Effector memory CD8-positive, alpha-beta T cell (primary cell): ENCODE results near the gene KANSL1L.

ENCODE experiments used
- ATAC-seq: fragments of 150-1000 bp; cut with Tn5 transposase; replicated peaks from 2 replicates; pipeline ENCODE4 v1.10.0; 2021; ENCODE audit warnings: mild to moderate bottlenecking, moderate library complexity
- DNase-seq, 3 experiments: peaks; one replicate each; pipeline ENCODE4 v3.0.0; 2021
- H3K27ac Mint-ChIP-seq, 2 donors: one replicate each; pipeline ENCODE4 v1.8.0; 2022; ENCODE audit warnings: mild to moderate bottlenecking in 2 of 2, mixed read lengths in 2 of 2, moderate library complexity in 2 of 2
- H3K27me3 Mint-ChIP-seq, 2 donors: one replicate each; pipeline ENCODE4 v1.8.0; 2022; ENCODE audit warnings: mixed read lengths in 2 of 2
- H3K36me3 Mint-ChIP-seq: one replicate; pipeline ENCODE4 v1.8.0; 2022; ENCODE audit warnings: mild to moderate bottlenecking, moderate library complexity, mixed read lengths; ENCODE audit not compliant: insufficient read depth
- H3K4me1 Mint-ChIP-seq, 2 donors: one replicate each; pipeline ENCODE4 v1.8.0; 2022; ENCODE audit warnings: low read depth in 2 of 2, mixed read lengths in 2 of 2
- H3K4me3 Mint-ChIP-seq, 2 donors: one replicate each; pipeline ENCODE4 v1.8.0; 2022; ENCODE audit warnings: mild to moderate bottlenecking in 2 of 2, mixed read lengths in 2 of 2, moderate library complexity in 2 of 2
- H3K9me3 Mint-ChIP-seq, 2 donors: one replicate each; pipeline ENCODE4 v1.8.0; 2022; ENCODE audit warnings: mixed read lengths in 2 of 2

The KANSL1L gene

DNA sequence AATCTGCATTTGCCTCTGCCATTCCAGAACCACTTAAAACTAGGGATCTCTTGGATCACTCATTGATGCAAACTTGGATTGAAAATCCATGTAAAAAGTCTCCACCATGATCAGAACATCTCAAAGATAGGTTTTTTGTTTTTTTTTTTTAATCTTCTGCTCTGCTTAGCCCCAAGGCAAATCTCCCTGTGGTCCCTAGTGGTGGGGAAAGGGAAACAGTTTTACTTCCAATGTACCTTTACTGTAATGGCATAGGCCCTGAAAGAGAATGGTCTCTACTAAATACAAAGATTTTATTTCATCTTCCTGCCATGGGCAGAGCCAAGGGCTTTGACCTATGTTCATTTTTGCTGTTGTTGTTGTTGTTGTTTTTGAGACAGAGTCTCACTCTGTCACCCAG is 78.4 kb downstream of the KANSL1L start:
- Mint-ChIP-seq H3K9me3 (no peaks in the 10 kb centered on the region), H3K4me3 (no peak overlapping the region), H3K4me1 (no peaks in the 10 kb centered on the region), H3K36me3 (no peaks in the 10 kb centered on the region), H3K27me3 (no peaks in the 10 kb centered on the region), H3K27ac (no peak overlapping the region)
- no peak for DNase-seq
- no peak for ATAC-seq

DNA sequence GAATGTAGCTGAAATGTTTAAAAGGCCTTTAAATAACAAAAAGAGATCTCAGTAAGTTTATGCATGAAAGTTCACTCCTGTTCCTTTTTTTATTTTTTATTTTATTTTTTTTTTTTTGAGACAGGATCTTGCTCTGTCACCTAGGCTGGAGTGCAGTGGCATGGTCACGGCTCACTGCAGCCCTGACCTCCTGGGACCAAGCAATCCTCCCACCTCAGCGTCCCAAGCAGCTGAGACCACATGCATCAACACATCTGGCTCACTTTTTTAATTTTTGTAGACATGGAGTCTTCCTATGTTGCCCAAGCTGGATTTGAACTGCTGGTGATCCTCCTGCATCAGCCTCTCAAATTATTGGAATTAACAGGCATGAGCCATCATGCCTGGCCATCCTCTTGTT is 84.3 kb downstream of the KANSL1L start:
- H3K36me3 Mint-ChIP-seq, result no peaks in the 10 kb centered on the region
- no peaks in the 10 kb centered on the region for H3K27me3 Mint-ChIP-seq
- DNase-seq (no peak), ATAC-seq (no peak)
- no peak overlapping the region for H3K27ac Mint-ChIP-seq
- H3K9me3 Mint-ChIP-seq, result no peaks in the 10 kb centered on the region
- no peak overlapping the region for H3K4me3 Mint-ChIP-seq
- no peaks in the 10 kb centered on the region for H3K4me1 Mint-ChIP-seq

DNA sequence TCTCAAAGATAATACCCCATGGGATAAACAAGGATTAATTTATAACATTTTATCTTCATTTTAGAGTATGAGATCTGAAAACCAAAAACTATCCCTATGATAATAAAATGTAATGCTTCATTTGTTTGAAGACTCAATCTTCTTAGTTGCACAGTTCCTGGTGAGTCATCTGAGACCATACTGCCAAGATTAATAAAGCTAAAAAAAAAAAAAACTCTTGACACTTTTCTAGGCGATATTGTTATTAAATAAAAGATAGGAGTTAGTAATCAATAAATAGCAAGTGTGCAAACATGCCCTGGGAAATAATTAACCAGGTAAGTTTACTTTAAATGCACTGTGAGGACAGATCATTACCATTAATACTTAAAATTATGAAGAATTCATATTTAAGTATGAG is 84.9 kb downstream of the KANSL1L start:
- Mint-ChIP-seq H3K27ac (no peak overlapping the region), H3K4me3 (no peak overlapping the region), H3K4me1 (no peaks in the 10 kb centered on the region), H3K27me3 (no peaks in the 10 kb centered on the region), H3K9me3 (no peaks in the 10 kb centered on the region), H3K36me3 (no peaks in the 10 kb centered on the region)
- DNase-seq (no peak), ATAC-seq (no peak)

DNA sequence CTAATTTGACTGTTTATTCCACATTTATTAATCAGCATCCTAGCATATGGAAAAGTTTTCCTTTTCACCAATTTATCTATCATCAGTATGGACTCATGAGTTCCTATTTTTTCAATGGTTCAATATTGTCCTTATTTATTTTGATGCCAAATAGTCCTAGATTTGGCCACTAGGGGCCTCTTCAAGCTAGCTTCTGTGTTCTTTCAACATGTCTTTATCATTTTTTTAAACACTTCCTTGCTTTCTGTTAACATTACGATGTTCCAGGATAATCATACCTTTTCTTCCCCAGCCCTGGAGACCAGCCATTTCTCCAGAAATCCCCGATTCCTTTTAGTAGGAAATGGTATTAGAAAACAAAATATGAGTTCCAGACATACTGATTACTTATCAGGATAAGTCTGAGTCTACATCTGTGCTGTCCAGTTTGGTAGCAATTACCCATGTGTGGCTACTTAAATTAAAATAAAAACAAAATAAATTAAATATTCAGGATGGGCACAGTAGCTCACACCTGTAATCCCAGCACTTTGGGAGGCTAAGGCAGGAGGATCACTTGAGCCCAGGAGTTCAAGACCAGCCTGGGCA is 98.2 kb downstream of the KANSL1L start:
- Mint-ChIP-seq H3K36me3 (no peaks in the 10 kb centered on the region), H3K27ac (no peak overlapping the region), H3K4me3 (no peak overlapping the region), H3K9me3 (no peaks in the 10 kb centered on the region), H3K4me1 (no peaks in the 10 kb centered on the region), H3K27me3 (no peaks in the 10 kb centered on the region)
- ATAC-seq, result no peak
- no peak for DNase-seq

DNA sequence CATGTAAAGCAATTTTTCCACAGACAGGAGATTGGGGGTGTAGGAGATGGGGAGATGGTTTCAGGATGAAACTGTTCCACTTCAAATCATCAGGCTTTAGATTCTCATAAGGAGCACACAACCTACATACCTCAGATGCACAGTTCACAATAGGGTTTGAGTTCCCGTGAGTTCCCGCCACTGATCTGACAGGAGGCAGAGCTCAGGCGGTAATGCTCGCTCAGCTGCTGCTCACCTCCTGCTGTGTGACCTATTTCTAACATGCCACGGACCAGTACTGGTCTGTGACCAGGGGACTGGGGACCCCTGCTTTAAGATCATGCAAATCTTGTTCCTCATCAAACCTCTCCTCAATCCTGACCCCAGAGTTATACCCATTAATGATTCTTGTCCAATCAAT is 98.7 kb downstream of the KANSL1L start:
- no peaks in the 10 kb centered on the region for H3K36me3 Mint-ChIP-seq
- H3K27ac Mint-ChIP-seq, result no peak overlapping the region
- DNase-seq, result no peak
- no peaks in the 10 kb centered on the region for H3K9me3 Mint-ChIP-seq
- no peaks in the 10 kb centered on the region for H3K27me3 Mint-ChIP-seq
- no peaks in the 10 kb centered on the region for H3K4me1 Mint-ChIP-seq
- H3K4me3 Mint-ChIP-seq, result no peak overlapping the region
- ATAC-seq, result no peak

DNA sequence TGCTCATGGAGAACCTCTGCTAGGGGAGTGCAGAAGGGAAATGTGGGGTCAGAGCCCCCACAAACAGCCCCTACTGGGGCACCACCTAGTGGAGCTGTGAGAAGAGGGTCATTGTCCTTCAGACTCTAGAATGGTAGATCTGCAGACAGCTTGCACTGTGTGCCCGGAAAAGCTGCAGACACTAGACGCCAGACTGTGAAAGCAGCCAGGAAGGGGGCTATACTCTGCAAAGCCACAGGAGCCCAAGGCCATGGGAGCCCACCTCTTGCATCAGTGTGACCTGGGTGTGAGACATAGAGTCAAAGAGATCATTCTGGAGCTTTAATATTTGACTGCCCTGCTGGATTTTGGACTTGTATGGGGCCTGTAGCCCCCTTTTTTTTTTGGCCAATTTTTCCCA is 107.9 kb downstream of the KANSL1L start:
- Mint-ChIP-seq H3K9me3 (no peaks in the 10 kb centered on the region), H3K4me3 (no peak overlapping the region), H3K27me3 (no peaks in the 10 kb centered on the region), H3K36me3 (no peaks in the 10 kb centered on the region), H3K4me1 (no peaks in the 10 kb centered on the region), H3K27ac (no peak overlapping the region)
- no peak for DNase-seq
- no peak for ATAC-seq

DNA sequence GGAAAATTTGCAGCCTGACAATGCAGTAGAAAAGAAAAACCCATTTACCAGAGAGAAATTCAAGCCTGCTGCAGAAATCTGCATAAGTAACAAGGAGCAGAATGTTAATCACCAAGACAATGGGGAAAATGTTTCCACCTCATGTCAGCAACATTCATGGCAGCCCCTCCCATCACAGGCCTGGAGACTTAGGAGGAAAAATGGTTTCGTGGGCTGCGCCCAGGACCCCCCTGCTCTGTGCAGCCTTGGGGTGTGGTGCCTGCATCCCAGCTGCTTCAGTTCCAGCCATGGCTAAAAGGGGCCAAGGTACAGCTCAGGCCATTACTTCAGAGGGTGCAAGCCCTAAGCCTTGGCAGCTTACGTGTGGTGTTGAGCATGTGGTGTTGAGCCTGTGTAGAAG is 115.4 kb downstream of the KANSL1L start:
- Mint-ChIP-seq H3K4me1 (no peaks in the 10 kb centered on the region), H3K9me3 (peaks cover 10 to 17% of the 10 kb centered on the region in 2 donors), H3K27me3 (no peaks in the 10 kb centered on the region), H3K4me3 (no peak overlapping the region), H3K27ac (no peak overlapping the region), H3K36me3 (peaks cover 8% of the 10 kb centered on the region)
- DNase-seq, result no peak
- no peak for ATAC-seq

DNA sequence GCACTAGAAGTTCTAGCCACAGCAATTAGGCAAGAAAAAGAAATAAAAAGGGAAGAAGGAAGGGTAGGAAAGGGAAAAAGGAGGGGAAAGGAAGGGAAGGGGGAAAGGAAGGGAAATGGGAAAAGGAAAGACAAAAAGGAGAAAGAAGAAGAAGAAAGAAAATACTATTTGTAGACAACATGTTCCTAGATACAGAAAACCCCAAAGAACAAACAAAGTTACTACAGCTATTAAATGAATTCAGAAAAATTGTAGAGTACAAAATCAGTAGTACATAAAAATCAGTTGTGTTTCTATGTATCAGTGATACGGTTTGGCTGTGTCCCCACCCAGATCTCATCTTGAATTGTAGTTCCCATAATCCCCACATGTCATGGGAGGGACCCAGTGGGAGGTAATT is 116.5 kb downstream of the KANSL1L start:
- Mint-ChIP-seq H3K9me3 (peaks cover 10 to 17% of the 10 kb centered on the region in 2 donors), H3K4me1 (no peaks in the 10 kb centered on the region), H3K36me3 (peaks cover 8% of the 10 kb centered on the region), H3K27me3 (no peaks in the 10 kb centered on the region), H3K27ac (no peak overlapping the region), H3K4me3 (no peak overlapping the region)
- no peak for DNase-seq
- no peak for ATAC-seq

DNA sequence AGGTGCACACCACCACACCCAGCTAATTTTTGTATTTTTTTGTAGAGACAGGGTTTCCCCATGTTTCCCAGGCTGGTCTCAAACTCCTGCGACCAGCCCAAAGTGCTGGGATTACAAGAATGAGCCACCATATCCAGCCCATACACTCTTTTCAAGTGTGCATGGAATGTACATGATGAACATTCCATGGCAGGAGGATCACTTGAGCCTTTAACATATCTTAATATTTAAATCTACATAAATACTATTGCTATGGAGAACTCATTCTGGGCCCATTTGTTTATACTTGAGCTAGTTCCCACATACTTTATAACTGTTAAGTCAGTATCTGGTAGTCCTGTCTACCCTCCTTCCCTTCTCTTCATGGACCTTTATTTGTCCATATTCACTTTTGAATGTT is 120.3 kb downstream of the KANSL1L start:
- DNase-seq, result no peak
- H3K4me1 Mint-ChIP-seq, result no peaks in the 10 kb centered on the region
- H3K4me3 Mint-ChIP-seq, result no peak overlapping the region
- peaks cover 3% of the 10 kb centered on the region for H3K36me3 Mint-ChIP-seq
- H3K27ac Mint-ChIP-seq, result no peak overlapping the region
- H3K9me3 Mint-ChIP-seq, result peaks cover 11 to 17% of the 10 kb centered on the region in 2 donors
- no peak for ATAC-seq
- H3K27me3 Mint-ChIP-seq, result no peaks in the 10 kb centered on the region

DNA sequence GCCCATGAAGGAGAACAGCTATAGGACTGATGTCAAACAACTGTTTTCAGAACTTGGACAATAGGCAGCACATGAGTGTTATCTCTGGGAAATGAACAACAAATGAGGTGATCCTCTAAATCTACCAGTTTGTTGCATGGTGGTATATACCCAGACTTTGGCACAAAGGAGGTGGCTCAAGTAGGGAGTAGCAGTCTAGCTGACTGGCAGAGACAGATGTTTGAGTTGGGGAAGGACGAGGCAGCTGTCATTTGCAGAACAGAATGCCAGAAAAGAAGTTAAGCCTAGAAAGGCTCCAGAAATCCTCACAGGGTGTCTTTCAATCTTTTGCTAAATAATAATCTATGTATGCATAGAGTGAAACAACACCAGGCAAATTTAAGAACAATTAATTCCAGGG is 121.4 kb downstream of the KANSL1L start:
- Mint-ChIP-seq H3K36me3 (peaks cover 3% of the 10 kb centered on the region), H3K27ac (no peak overlapping the region)

DNA sequence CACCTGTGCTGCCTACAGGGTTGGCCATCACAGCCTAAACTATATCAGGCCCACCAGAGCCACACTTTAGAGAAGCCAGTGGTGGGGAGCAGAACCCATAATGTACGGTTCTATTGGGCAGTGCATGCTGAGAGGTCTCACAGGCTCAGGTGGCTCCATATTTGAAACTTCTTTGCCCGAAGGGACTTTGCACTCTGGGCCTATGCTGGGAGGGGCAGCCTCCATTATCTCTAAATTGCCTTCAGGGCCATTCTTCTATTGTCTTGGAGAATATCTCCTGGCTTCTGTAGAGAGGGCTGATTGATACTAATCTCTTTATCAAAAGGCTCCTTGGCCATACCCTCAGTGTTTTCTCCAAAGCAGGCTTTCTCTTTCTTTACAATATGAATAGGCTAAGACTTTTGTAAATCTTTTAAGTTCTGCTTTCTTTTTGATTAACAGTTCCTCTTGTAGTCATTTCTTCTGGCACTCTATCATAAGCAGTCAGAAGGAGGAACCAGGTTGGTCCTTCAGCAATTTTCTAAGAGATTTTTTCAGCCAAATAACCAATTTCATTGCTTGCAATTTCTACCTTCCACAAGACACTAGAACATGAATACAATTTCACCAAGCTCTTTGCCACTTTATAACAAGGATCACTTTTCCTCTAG is 124.2 kb downstream of the KANSL1L start:
- Mint-ChIP-seq H3K4me1 (no peaks in the 10 kb centered on the region), H3K9me3 (peaks cover 0 to 3% of the 10 kb centered on the region in 2 donors), H3K4me3 (no peak overlapping the region), H3K27ac (no peak overlapping the region), H3K36me3 (peaks cover 3% of the 10 kb centered on the region), H3K27me3 (no peaks in the 10 kb centered on the region)
- DNase-seq (no peak), ATAC-seq (no peak)

More for the DNA sequence above, 121.4 kb downstream of the KANSL1L start:
- Mint-ChIP-seq H3K4me1 (no peaks in the 10 kb centered on the region), H3K9me3 (peaks cover 5 to 7% of the 10 kb centered on the region in 2 donors), H3K4me3 (no peak overlapping the region), H3K27me3 (no peaks in the 10 kb centered on the region)
- ATAC-seq (no peak), DNase-seq (no peak)

DNA sequence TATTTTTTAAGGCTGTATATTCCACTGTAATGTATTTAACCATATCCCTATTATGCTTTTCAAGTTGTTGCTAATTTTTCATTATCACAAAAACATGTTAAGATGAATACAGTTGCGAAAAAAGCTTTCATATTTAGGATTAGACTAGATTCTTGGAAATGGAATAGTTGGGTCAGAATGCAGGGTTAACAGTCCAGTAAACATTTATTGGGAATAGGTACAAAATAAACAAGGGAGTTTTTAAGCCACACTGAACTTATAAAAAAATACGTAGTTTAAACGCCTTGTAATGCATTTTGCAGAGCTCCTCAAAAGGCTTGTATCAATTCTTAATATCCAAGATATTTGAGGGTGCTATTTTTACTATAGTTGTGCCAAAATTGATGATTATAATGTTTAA is 133.1 kb downstream of the KANSL1L start:
- Mint-ChIP-seq H3K36me3 (no peaks in the 10 kb centered on the region), H3K27me3 (no peaks in the 10 kb centered on the region), H3K9me3 (no peaks in the 10 kb centered on the region), H3K27ac (no peak overlapping the region), H3K4me1 (no peaks in the 10 kb centered on the region), H3K4me3 (no peak overlapping the region)
- no peak for DNase-seq
- no peak for ATAC-seq

DNA sequence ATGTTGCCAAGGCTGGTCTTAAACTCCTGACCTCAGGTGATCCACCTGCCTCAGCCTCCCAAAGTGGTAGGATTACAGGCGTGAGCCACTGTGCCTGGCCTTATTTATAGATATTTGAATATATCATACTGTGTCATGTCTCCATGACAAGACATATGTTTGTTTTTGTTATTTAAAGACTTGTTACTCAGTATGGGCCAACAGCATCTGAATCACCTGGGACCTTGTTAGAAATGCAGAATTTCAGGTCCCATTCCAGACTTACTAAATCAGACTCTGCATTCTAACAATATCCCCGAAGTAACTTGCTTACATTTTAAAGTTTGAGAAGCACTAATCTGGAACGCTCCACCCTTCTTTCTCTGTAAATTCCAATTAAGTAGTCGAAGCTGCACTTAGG is 135.5 kb downstream of the KANSL1L start:
- Mint-ChIP-seq H3K27ac (no peak overlapping the region), H3K4me3 (no peak overlapping the region), H3K9me3 (no peaks in the 10 kb centered on the region), H3K27me3 (no peaks in the 10 kb centered on the region), H3K4me1 (no peaks in the 10 kb centered on the region), H3K36me3 (no peaks in the 10 kb centered on the region)
- DNase-seq, result no peak
- no peak for ATAC-seq

DNA sequence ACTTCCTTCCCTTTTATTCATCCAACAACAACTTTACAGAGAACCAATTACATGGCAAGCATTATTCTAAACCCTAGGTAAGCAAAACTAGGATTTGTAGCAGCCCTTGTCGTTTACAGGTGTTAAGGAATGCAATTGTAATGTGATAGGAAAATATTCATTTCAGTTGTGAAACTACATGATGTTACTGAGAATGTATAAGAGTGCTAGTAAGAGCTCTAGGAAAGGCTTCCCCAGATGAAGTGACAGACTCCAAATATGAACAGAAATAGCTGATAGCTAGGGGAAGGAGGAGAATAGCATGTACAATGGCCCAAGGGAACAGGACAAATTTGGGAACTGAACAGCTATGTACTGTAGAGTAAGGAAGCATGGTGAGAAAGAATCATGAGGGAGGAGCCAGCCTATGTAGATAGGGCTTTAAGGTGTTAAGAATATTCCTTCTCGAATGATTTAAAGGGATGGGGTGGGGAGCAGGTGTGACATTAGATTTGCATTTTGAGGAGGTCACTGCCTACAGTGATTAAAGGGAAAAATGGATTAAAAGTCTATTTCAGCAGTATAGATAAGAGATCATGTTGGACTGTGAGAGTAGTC is 137.0 kb downstream of the KANSL1L start:
- Mint-ChIP-seq H3K4me3 (no peak overlapping the region), H3K27me3 (no peaks in the 10 kb centered on the region), H3K9me3 (no peaks in the 10 kb centered on the region), H3K36me3 (no peaks in the 10 kb centered on the region), H3K27ac (peak overlapping the region in 1 of 2 donors; percentile 56), H3K4me1 (no peaks in the 10 kb centered on the region)
- ATAC-seq (no peak), DNase-seq (no peak)
